GM12801 (cell line): ENCODE data around the gene RASD1.

Source experiments
- TF ChIP-seq, protein P1 (sequence below): IDR thresholded peaks from one replicate; pipeline ENCODE4 v1.5.1; 2011; ENCODE audit warnings: control low read depth; ENCODE audit not compliant: insufficient read length; ENCODE audit errors: extremely low read depth

The RASD1 gene

DNA sequence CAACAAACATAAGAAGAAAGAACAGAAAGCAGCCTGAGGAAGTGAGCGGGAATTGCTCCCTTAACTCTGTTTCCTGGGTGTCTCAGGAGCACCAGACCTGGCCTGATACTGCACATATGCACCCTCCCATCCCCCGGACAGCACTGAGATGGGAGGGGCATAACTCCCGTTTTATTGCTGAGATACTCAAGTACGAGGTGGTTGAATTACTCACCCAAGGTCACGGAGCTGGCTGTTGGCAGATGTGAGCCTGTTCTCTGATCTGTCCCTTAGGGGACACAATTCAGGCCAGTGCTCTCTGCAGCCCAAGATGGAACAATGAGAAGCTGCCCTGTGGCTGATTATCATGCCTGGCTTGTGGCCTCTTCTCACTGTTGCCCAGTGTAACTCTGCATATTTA, 28.5 kb downstream of the RASD1 start:
- TF ChIP-seq, protein P1, sequence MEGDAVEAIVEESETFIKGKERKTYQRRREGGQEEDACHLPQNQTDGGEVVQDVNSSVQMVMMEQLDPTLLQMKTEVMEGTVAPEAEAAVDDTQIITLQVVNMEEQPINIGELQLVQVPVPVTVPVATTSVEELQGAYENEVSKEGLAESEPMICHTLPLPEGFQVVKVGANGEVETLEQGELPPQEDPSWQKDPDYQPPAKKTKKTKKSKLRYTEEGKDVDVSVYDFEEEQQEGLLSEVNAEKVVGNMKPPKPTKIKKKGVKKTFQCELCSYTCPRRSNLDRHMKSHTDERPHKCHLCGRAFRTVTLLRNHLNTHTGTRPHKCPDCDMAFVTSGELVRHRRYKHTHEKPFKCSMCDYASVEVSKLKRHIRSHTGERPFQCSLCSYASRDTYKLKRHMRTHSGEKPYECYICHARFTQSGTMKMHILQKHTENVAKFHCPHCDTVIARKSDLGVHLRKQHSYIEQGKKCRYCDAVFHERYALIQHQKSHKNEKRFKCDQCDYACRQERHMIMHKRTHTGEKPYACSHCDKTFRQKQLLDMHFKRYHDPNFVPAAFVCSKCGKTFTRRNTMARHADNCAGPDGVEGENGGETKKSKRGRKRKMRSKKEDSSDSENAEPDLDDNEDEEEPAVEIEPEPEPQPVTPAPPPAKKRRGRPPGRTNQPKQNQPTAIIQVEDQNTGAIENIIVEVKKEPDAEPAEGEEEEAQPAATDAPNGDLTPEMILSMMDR, result no peak

DNA sequence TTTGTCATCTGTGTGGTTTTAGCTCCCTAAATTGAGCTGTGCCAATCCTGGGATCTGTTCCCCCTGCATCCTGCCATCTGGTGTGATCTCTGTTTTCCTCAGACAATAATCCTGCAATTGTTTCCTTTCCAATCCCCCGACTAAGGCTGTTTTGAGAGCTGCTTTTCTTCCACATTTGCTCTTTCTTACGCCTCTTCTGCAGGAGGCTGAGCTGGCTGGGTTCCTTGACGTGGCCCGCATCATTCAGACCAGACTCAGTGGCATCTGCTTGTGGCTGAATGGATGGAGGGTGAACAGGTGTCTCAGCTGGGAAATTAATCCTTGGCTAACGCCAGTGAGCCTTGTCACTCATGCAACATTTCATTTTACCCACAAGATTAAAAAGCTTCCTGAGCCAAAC, 29.2 kb downstream of the RASD1 start:
- TF ChIP-seq, protein P1, result no peak

DNA sequence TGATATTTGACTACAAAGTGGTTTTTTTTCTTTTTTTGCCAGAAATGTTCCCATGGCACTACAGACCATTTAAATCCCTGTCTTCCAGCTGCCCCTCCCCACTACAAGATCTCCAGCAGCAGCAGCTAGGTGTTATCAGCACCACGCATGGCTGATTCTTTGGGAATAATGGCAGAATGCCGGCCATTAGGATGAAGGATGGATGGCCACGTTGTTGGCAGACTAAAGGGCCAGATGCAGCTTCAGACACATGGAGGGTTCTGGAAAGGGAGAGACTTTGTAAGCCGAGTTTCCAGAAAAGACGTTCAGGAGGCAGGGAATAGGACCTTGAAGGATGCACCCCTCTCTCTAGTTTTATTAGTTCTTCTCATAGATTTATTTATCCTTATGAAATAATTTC, 29.7 kb downstream of the RASD1 start:
- TF ChIP-seq, protein P1, result no peak

DNA sequence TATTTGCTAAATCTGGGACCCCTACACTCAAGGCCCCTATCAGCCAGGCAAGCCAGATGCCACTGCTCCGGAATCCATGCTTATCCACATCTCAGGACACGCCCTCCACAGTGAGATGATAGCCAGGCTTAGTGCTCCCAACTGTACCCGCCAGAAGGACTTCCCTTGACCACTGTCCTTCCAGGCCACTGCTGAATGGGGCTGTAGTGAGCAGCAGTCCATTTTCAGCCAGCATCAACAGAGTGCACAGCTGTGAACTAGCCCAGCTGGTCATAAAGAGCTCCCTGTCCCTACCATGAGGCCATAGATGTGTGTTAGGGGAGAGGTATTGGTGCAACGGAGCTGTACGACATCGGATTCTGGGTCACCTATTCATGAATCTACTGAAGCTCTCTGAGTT, 32.4 kb downstream of the RASD1 start:
- TF ChIP-seq, protein P1, result no peak

DNA sequence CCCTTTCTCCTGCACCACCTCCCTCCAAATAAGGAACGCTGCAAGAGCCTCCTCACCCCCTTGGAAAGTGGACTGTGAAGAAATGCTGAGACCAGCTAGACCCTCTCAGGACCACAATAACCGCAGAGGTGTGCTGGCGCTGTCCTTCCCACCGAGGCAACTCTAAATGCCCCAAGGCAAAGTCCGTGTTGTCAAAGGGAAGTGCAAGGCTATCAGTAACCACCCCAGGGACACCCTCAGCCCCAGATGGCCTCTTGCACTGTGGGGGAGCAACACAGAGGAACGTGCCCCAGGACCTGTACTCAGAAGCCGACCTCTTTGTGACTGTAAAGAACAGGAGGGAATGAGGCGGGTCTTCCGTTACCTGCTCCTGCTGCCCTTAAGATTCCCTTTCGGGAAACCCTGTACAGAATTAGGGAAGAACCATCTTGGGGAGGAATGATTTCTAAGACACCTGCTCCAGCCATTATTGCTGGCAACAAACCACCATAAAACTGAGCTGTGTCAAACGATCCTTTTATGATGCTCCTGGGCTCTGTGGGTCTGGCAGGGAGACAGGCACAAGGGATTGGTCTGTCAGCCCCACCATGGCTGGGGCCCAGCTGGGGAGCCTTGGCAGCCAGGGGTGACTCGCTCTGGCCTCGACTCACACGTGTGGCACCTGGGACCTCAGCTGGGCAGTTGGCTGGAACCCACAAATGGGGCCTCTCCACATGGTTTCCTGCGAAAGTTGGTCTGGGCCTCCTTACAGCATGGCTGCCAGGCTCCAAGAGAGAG, 34.0 kb downstream of the RASD1 start:
- TF ChIP-seq, protein P1, result no peak

DNA sequence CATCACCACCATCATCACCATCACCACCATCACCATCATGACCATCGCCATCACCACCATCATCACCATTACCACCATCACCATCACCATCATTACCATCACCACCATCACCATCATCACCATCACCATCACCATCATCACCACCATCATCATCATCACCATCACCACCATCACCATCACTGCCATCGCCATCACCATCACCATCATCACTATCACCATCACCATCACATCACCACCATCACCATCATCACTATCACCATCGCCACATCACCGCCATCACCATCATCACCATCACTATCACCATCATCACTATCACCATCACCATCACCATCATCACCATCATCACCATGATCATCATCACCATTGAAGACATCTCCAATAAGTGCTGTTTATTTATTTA, 36.2 kb downstream of the RASD1 start:
- TF ChIP-seq, protein P1, result no peak

DNA sequence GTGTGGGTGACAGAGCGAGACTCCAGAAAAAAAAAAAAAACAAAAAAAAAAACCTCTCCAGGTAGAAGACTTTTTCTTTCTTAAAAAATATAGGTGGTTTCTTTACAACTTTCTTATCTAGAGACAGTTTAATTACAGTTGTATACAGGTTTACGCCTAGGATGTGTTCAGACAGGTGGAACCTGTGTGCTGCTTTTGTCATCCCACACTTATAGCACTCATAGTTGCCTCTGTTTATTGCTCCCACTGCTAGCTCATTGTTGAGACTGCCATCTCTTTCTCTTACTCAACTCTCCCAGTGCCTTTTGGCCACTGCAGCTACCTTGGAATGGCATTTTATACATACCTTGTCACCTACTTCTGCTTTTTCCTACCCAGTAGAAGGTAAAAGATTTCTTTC, 38.5 kb downstream of the RASD1 start:
- TF ChIP-seq, protein P1, result no peak

DNA sequence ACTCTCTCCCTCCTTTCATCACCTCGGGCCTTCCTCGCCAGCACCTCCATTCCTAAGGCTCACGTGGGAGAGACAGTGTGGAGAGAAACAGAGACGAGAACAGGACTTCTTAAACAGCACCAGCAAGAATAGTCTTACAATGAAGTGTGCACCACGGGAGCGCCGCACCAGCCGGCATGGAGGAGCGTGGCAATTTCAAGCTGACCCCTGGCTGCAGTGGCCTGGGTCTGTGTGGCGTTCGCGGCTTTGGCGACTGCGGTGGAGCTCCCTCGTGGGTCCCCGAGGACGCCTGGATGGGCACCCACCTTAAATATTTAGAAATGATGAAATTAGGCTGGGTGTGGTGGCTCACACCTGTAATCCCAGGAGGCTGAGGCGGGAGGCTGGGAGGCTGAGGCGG, 39.9 kb downstream of the RASD1 start:
- TF ChIP-seq, protein P1, result no peak
